ENCODE results near the gene ST13. TPM values are rescaled to one million over a fixed set of nuclear protein-coding genes. Genes with fewer than 3 reads are reported as not detected.

Gene ST13
- total RNA-seq, 1 experiment from 2014 or later, result 322 TPM

- H3K4me3 Mint-ChIP-seq (ENCODE audit: low read depth, unreplicated experiment), result no peak overlapping the region
- no peak for DNase-seq
- no peaks in the 10 kb centered on the region for H3K9me3 Mint-ChIP-seq (ENCODE audit: low read depth, unreplicated experiment)
- TF ChIP-seq, protein P1, sequence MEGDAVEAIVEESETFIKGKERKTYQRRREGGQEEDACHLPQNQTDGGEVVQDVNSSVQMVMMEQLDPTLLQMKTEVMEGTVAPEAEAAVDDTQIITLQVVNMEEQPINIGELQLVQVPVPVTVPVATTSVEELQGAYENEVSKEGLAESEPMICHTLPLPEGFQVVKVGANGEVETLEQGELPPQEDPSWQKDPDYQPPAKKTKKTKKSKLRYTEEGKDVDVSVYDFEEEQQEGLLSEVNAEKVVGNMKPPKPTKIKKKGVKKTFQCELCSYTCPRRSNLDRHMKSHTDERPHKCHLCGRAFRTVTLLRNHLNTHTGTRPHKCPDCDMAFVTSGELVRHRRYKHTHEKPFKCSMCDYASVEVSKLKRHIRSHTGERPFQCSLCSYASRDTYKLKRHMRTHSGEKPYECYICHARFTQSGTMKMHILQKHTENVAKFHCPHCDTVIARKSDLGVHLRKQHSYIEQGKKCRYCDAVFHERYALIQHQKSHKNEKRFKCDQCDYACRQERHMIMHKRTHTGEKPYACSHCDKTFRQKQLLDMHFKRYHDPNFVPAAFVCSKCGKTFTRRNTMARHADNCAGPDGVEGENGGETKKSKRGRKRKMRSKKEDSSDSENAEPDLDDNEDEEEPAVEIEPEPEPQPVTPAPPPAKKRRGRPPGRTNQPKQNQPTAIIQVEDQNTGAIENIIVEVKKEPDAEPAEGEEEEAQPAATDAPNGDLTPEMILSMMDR (IDR thresholded peaks at IDR 0.05; ENCODE audit: unreplicated experiment), result no peak
- intact Hi-C loops (cut with micrococcal nuclease; ENCODE audit: unreplicated experiment), result no loop called here
- H3K36me3 Mint-ChIP-seq (ENCODE audit: insufficient read depth, unreplicated experiment), result peaks cover 32% of the 10 kb centered on the region
- no peaks in the 10 kb centered on the region for H3K27me3 Mint-ChIP-seq (ENCODE audit: unreplicated experiment)
- no TSS peak for BruUV-seq (replicated peaks)
- CTCF ChIA-PET, result no interaction called here
- peaks cover 7% of the 10 kb centered on the region for H3K4me1 Mint-ChIP-seq (ENCODE audit: low read depth, unreplicated experiment)
- H3K27ac Mint-ChIP-seq (ENCODE audit: unreplicated experiment), result no peak overlapping the region
Observed at GRCh38 chr22:40823426-40823825, 33.0 kb downstream of the ST13 start.

GRCh38 chr22:40819599-40820140, 36.8 kb downstream of the ST13 start:
- peaks cover 30% of the 10 kb centered on the region for H3K36me3 Mint-ChIP-seq (ENCODE audit: insufficient read depth, unreplicated experiment)
- TF ChIP-seq, protein P1 (IDR thresholded peaks at IDR 0.05; ENCODE audit: unreplicated experiment), result no peak
- peak overlapping the region; percentile 63 for H3K27ac Mint-ChIP-seq (ENCODE audit: unreplicated experiment)
- peaks cover 25% of the 10 kb centered on the region for H3K4me1 Mint-ChIP-seq (ENCODE audit: low read depth, unreplicated experiment)
- H3K9me3 Mint-ChIP-seq (ENCODE audit: low read depth, unreplicated experiment), result no peaks in the 10 kb centered on the region
- no peaks in the 10 kb centered on the region for H3K27me3 Mint-ChIP-seq (ENCODE audit: unreplicated experiment)
- peak overlapping the region; percentile 91 for H3K4me3 Mint-ChIP-seq (ENCODE audit: low read depth, unreplicated experiment)
- intact Hi-C loops (cut with micrococcal nuclease; ENCODE audit: unreplicated experiment), result no loop called here
- no peak for DNase-seq
- CTCF ChIA-PET, result interaction anchor here (0.5 kb wide), 1 partner anchor 126 kb away, joined by 4 read pairs; no protein-coding TSS in a partner anchor
- no TSS peak for BruUV-seq (replicated peaks)

DNA sequence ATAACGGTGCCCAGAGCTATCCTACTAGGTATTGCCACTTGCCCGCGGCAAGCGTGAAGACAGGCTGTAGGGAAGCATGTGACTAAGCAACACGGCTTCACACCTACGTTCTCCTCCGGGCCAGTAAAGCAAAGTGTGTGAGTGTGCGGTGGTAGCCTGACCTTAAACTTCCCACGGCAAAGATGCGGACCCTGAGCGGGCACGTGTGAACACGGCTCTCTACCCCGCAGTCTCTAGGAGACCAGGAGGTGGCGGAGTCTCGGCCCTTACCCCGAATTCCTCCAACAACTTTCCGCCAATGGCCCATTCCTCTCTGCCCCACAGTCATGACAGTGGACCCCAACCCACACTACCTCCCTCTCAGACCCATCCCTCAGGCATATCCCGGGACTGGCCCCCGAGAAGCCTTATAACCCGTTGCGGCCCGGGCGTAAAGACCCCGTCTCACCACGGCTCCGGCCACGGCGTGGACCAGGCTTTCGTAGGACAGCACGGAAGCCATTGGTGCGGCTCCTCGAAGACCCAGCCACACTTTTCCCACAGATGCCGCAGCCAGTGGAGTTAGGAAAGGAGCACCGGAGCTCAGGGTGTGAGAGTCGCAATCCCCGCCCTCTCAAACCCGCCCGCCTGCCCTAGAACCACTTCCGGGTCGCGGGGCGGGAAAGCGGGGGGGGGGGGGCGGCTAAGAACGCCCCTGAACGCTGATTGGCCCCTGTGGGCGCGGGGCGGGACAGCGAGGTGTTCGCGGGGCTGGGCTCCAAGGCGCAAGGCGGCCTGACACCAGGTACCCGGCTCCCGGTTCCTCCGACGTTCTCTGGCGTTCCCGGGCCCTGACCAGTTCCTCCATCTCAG, 37.5 kb downstream of the ST13 start, which contains the start of gene SLC25A17:
SLC25A17 (minus strand) TSS at position 600 of the 852 bp plus-strand sequence; CDS start at position 502, 98 bp downstream.
- peak within 1 kb of the TSS; percentile 91 for H3K4me3 Mint-ChIP-seq (ENCODE audit: low read depth, unreplicated experiment)
- CTCF ChIA-PET, result interaction anchor here (0.5 to 1.1 kb wide), 7 partner anchors 10 to 126 kb away, joined by 3 to 5 read pairs (median 3); partner anchors contain the start of genes ST13 and XPNPEP3
- BruUV-seq (replicated peaks), result no TSS peak
- DNase-seq, result peak; percentile 91
- peaks cover 25% of the 10 kb centered on the region for H3K4me1 Mint-ChIP-seq (ENCODE audit: low read depth, unreplicated experiment)
- H3K9me3 Mint-ChIP-seq (ENCODE audit: low read depth, unreplicated experiment), result no peaks in the 10 kb centered on the region
- H3K27me3 Mint-ChIP-seq (ENCODE audit: unreplicated experiment), result no peaks in the 10 kb centered on the region
- intact Hi-C loops (cut with micrococcal nuclease; ENCODE audit: unreplicated experiment), result no loop called here
- peak within 1 kb of the TSS; percentile 63 for H3K27ac Mint-ChIP-seq (ENCODE audit: unreplicated experiment)
- TF ChIP-seq, protein P1 (IDR thresholded peaks at IDR 0.05; ENCODE audit: unreplicated experiment), result peak; percentile 30
- H3K36me3 Mint-ChIP-seq (ENCODE audit: insufficient read depth, unreplicated experiment), result peaks cover 30% of the 10 kb centered on the region

DNA sequence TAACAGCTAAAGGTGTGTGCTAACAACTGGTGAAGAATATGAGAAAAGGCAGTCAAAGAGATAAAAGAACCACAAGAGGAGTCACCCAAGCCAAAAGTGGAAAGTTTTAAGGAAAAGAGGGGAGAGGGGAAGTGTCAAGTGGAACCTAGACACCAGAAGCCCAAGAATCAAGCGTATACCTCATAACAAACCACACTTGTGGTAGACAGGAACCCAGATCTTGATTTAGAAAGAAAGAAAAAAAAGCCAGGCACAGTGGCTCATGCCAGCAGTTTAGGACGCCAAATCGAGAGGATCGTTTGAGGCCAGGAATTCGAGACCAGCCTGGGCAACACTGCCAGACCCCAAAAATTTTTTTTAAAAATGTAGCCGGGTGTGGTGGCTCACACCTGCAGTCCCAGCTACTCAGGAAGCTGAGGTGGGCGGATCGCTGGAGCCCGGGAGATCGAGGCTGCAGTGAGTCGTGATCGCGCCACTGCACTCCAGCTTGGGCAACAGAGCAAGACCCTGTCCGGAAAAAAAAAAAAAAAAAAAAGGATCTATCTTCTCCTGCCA, 38.2 kb downstream of the ST13 start:
- Mint-ChIP-seq H3K36me3 (ENCODE audit: insufficient read depth, unreplicated experiment) (peaks cover 30% of the 10 kb centered on the region), H3K9me3 (ENCODE audit: low read depth, unreplicated experiment) (no peaks in the 10 kb centered on the region), H3K27me3 (ENCODE audit: unreplicated experiment) (no peaks in the 10 kb centered on the region), H3K4me1 (ENCODE audit: low read depth, unreplicated experiment) (peaks cover 25% of the 10 kb centered on the region), H3K27ac (ENCODE audit: unreplicated experiment) (peak overlapping the region; percentile 63), H3K4me3 (ENCODE audit: low read depth, unreplicated experiment) (peak overlapping the region; percentile 91)
- no peak for DNase-seq
- intact Hi-C loops (cut with micrococcal nuclease; ENCODE audit: unreplicated experiment), result no loop called here
- BruUV-seq (replicated peaks), result TSS peak; percentile 53
- TF ChIP-seq, protein P1 (IDR thresholded peaks at IDR 0.05; ENCODE audit: unreplicated experiment), result no peak
- CTCF ChIA-PET, result interaction anchor here (0.6 to 1.1 kb wide), 3 partner anchors 15 to 87 kb away, joined by 3 to 4 read pairs (median 3); partner anchors contain the start of genes ST13 and XPNPEP3

All from Calu3 (cell line).